Sigmoid colon (tissue), 4 donors: Measurements from ENCODE around the gene DNAH9.

ENCODE experiments used
- EP300 ChIP-seq, 4 donors: sonication (generic); formaldehyde crosslinking; IDR thresholded peaks; one replicate each; pipeline ENCODE4 v1.6.1; 2017; ENCODE audit warnings: antibody characterized with exemption in 4 of 4
- POLR2A ChIP-seq, 2 donors: fragments of 450-650 bp; IDR thresholded peaks; one replicate each; pipeline ENCODE4 v1.6.1; 2016; ENCODE audit warnings: antibody characterized with exemption in 2 of 2, mild to moderate bottlenecking in 2 of 2, moderate library complexity in 2 of 2

DNA sequence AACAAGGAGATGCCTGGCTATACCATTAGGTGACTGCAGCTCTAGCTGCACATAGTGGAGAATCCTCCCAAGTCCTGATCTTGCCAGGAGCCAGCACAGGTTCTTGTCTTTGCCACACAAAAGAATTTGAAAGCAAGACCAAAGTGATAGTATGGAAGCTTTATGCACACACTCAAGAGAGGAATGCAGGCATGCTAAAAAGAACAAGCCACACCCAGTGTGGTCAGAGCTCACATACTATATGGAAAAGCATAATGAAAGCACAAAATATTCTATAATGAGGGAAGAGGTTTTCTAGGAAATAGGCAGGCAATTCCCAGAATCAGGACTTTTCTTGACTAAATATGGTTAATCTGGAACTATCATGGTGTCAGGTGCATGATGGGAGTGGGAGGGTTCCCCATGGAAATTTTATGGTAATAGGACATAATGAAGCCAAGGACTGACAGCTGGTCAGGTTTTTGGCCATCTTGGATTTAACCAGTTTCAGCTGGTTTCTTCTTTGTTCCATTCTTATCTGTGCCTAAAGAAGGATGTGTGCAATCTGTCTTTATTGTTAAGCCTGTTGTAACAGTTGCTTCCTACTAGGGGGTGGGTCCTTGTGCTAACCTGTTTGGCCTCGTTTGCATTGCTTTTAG lies 227.4 kb downstream of the DNAH9 start:
- TF ChIP-seq EP300 (IDR thresholded peaks at IDR 0.05), result no peak
- TF ChIP-seq POLR2A (IDR thresholded peaks at IDR 0.05), result no peak
